Fibroblast of peridontal ligament (primary cell): ENCODE results near the gene TLX2.
A peak's percentile ranks its signal among the peaks of the same experiment; 100 is the strongest.

Source experiments
- DNase-seq: peaks from one replicate; pipeline ENCODE4 v3.0.0-alpha.2; 2010; ENCODE audit errors: extremely low read depth

TLX2 gene

DNA sequence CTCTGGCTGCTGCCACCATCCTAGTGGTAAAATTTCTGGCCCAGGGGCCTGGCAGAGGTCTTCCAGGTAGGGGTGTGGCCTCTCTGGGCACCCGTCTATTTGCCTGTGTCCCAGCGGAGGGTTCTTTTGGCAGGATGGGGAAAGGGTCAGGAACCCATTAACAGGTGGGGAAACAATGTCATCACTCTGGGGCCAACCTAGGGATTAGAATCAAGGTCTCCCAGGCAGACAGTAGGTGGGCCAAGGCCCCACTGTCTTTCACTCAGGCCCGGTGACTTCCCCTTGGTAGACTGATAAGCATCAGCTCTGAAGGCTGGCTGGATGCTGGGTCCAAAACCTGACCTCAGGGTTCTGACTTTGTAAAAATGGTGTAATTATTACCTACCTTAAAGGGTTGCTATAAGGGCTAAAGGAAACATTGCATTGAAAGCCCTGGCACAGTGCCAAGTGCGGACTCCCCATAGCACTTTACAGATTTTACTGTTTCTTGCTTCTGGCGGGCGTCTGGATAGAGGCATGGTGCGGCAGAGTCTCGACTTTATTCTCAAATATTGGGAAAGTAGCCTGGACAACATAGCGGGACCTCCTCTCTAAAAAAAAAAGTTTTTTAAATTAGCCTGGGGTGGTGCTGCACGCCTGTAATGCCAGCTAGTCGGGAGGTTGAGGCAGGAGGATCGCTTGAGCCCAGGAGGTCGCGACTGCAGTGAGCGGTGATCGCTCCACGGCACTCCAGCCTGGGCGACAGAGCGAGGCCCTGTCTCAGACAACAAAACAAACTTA lies 17.1 kb upstream of the TLX2 start:
- DNase-seq = no peak

DNA sequence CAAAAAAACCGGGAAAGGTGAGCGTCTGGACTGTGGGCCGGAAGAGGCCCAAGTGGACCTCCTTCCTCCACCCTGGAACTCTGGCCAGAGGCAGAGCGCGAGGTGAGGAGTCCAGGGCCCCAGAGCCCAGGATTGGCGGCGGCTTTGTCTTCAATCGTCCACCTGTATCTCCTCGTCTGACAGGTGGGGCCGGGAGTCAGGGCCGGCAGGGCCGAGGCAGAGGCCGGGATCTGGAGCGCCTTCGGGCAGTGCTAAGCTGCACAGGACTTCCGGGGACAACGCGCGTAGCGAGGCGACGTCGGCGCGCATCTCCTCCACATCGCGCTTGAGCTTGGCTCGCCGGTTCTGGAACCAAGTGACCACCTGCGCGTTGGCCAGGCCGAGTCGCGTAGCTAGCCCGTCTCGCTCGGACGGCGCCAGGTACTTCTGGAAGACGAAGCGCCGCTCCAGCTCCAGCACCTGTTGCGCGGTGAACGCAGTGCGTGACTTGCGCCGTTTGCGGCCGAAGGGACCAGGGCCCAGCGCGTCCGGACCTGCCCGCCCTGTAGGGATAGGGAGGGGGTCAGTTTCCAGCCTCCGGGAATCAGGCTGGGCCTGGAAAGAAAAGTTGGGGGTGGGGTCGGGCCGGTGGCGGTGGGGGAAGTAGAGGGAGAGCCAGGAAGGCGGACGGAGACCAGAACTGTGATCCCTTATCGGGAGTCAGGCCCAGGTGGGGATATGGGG lies 16.3 kb upstream of the TLX2 start:
- DNase-seq = no peak

DNA sequence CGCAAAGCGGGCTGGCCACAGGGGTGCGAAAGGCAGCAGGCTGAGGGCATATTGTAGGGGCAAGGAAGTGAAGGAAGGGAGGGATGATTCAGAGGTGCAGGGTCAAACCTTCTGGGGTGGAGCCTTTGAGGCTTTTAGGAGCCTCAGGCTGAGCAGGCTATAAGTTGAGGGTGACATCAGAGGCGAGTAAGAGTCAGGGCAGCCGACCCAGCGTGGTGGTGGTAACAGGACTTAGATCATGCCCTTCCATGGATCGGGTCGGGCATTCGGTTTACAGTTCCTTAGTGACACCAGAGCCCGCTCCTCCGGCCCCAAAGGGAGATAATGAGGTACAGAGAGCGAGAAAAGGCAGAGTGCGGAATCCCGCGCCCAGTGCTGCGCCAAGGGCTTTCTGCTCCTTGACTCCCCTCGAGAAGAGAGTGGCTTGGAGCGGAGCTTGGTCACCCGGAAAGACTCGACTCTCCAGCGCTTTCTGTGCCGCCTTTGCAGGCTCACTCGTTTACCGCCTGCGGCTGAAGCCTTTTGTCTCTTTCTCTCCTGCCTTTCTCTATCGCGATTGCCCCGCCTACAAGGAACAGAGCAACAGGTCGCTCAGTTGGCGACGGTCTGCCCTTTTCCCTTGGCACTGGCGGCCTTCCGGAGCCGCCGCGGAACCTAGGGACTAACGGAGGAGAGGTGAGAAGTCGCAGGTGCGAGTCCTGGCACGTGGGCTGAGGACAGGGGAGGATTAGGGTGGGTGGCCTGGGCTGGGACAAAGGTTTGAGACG lies 15.6 kb upstream of the TLX2 start:
- DNase-seq = peak; percentile 39

DNA sequence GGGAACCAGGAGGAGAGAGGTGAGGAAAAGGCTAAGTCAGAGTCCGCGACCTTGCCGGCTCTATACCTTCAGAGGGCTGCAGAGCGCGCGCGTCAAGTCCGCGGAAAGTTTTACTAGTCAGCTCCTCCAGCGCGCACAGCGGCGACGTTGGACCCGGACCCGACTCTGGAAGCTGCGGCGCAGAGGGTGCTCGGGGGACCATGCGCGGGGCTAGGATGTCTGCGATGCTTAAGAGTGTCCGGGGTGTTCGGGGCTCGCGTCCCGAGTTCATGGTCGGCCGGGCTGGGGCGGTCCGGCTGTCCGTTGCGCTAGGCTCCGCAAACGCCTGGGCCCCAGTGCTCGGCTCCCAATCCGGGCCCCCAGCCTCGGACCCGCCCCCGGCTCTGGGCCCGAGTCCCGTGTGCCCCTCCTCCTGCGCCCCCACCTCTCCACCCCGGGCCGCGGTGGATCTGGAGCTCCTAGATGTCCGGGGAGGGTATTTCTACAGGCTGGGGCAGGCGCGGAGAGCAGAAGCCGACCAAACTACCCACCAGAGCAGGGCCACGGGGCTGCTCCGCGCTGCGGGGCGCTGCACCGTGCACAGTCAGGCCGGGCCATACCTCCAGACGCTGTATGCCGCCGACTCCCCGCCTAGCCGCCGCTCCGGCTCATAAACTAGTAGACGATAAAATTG lies 14.8 kb upstream of the TLX2 start, which contains the start of gene LBX2:
Gene LBX2, minus strand, starts transcription at position 337 of the 673 bp plus-strand sequence. Its CDS starts 66 bp downstream, at position 271.
- DNase-seq = peak; percentile 30

DNA sequence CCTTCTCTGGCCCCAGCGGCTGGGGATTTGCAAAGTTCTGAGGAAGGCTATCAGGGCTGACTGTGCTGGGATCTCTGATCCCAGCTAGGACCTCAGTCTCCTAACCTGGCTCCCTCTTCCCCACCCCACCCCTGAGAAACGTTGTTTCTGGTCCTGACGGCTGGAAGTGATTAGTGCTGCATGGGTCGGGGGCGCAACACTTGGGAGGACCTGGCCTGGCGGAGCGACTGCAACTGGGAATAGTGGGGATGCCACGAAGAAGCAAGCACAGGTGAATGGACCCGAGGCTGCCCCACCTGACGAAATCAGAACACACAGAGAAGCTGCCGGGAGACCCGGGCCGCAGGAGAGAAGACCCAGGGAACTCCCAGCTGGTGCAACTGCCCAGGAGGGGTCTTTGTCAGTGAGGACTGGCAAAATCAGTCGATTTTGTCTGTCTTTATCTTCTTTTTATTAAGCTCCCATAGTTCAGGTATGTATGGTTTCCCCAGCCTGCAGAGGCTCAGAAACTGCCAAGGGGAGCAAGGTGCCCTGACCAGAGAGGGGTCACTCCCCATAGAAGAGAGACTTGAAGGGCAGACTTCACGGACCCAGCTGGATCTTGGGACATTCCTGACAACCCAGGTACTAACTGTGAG lies 14.2 kb upstream of the TLX2 start:
- DNase-seq = no peak

DNA sequence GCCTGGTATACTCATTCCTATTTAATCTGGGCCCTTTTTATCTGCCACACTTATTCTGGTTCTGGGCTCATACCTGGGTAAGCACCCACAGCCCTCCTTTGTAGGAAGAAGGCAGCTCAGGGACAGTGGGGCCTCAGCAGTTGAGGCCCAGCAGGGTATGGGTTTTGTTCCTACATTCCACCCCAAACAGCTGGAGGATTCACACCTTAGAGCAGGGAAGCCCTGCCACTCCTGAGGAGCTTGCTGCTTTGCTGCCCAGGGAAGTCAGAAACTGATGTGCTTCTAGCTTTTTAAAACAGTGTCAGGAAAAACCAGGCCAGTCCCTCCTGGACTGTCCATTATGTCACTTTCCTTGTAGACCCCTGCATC lies 13.7 kb upstream of the TLX2 start:
- DNase-seq = no peak

DNA sequence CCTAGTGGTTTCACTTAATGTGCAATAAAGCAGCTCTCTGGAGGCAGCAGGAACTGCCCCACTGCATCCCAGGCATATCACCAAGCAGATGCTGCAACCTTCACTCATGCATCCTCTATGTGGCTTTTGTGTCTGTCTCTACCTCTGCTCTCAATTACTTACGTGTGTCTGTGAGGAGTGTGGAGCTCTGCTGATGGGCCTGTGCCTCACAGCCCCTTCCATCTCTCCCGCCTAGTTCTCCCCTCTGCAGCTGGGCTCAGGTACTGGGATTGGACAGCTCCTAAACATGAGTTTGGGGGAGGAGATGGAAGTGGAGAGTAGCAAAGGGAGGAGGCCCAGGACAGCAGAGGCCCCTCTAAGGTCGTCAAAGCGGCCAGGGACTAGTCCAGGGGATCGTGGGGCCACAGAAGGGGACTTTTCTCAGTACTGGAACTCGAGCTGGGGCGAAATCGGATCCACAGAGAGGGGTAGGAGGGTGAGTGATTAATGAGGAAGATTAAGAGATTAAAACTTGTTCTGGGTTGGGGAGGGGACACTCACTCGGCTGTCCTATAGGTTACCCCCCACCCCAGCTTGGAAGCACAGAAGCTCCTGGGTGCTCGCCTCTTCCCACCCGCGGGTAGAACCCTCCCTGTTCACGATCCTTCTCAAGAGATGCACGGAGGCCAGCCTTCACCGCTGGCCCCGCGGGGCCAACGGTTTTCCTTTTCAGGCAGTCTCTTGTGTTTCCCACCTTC lies 12.7 kb upstream of the TLX2 start:
- DNase-seq = no peak

DNA sequence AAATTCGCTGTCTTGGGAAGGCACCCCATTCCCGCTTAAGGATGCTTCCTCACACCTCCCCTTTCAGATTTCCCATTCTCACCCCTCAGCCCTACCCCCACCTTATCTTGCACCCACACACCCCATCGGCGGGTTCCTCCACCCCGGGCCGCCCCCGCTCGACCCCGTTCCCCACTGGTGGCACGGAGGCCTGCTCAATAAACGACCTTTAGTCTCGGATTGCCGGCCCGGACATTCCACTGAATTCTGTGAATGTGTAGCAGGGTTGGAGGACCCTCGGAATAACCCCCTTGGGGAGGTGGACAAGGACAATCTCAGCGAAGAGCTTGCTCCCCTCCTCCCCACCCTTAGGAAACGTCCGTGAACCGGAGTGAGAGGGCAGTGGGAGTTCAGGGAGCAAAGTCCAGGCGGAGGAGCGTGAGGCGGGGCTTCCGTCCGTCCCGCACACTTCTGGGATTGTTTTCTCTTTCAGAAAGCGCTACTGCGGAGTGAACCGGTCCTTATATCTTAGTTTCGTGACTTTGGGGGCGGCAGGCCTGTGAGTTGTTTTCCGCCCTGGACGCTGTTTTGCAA lies 12.0 kb upstream of the TLX2 start:
- DNase-seq = no peak

DNA sequence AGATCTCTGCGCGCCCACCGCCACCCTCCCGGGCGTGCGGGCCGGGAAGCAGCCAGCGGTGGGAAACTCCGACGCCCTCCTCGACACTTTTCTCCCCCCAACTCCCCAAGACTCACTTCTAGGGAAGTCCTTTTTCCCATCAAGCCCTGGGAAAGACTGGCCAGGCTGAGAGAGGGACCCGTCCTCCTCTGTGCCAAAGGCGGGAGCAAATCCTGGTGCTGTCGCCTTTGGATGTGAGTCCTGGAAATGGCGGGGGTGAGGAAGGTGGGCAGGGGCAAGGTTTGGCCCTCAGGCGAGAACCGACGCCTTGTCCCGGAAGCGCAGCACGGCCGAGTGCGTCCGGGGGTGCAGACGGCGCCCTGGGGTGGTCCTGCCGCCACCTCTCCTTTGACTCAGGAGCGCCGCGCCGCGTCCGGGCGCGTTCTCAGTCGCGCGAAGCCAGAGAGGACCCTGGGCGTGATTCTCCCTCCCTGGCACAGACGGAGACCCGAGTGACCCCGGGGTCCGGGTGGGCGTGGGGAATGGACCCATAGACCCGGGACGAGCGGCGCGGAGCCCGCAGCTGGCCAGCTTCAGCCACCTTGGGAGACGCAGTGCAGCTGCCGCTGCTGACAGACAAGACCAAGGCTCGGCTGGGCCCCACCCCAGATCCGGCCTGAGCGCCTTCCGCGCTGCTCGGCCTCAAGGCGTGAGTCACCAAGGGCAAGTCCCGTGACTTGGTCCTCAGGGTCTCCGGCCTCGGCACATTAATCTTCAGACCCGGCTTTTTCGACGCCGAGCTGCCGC lies 11.3 kb upstream of the TLX2 start:
- DNase-seq = peak; percentile 71

DNA sequence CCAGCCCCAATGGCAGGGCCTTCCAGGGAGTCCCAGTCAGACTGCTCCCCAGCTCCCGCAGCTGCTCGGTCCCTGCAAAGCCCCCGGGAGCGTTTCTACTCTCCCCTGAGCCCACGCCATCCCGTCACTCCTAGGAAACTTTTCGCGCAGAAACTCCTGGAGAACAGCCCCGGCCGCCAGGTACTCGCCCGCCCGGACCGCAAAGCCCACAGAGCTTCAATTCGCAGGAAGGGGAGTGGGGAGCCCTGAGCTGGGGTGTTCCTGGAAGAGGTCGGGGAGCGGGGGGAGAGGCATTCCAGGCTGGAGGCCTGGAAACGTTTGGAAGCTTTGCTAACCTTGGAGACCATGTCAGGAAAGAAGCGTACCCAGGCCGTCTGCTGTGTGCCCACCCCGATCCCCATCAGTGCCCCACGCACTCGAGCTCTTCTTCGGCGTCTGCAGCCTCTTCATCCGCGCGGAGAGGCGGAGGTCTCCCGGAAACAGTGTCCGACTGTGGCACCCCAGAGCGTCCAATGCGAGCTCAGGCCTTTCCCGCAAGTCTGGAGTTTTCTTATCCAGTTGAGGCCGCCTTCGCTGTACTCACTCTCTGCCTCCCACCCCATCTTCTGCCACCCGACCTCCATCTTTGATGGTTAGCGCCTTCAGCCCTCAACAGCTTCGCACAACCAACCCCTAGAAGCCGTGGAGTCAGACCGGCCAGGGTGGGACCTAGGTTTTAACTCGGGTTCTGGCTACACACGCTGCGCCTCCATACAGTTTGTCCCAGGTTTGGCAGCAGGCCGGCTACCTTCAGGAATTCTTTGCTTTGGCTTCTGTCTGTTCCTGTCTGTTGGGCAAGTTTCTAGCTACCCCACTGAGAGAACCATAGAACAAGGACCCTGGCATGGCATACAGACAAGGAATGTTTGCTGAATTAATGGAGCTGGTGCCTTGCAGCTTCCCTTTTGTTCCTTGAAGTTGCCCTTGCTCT lies 10.5 kb upstream of the TLX2 start:
- DNase-seq = no peak

DNA sequence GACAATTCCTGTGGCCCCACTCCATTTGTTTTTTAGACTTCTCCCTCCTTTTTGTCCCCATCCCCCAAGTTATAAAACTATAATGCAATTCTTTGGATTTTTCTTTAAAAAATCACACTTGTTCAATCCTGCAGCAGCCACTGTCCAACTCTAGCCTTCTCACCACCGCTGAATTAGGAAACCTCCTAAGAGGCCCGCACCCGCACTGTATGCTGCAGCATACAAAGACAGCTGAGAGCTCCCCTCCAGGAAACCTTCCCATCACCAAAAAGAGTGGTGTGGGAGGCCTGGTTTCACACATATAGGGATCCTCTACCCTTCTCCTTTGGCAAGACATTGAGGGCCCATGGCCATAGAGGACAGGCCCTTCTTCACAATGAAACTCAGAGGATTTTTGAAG lies 9.7 kb upstream of the TLX2 start:
- no peak for DNase-seq

DNA sequence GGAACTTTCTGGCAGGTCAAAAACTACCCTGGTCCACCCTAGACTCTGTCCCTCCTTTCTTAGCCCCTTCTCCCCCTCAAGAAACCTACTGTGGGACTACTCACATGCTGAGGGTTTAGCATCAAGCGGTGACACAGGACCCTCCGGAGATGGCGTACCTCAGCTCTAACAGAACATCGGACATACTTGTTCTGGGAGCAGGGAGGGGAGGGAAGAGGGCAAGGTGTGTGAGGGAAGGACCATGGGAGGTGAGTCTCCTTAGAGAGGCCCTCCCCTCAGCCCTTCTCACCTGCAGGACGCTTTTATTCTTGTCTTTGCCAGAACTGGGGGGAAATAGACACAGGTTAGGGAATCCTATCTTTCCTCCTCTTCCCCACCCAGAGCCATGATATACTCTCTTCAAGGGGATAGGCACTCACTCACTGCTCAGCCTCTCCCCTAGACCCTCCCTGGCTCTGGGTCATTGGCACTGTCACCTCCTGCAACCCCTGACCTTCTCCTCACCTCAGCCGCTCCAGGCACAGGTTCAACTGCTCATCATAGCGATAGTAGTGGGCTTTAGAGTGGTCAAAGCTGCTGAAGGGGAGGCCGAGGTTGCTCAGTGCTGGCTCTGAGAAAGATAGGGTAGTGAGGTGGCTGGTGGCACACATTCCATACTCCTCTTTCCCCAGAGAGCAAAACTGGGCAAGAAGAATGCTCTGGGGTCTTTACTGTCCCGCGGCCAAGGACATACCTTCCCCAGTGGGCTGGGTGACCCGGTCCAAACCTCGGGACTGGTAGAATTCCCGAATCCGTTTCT lies 8.6 kb upstream of the TLX2 start:
- no peak for DNase-seq

DNA sequence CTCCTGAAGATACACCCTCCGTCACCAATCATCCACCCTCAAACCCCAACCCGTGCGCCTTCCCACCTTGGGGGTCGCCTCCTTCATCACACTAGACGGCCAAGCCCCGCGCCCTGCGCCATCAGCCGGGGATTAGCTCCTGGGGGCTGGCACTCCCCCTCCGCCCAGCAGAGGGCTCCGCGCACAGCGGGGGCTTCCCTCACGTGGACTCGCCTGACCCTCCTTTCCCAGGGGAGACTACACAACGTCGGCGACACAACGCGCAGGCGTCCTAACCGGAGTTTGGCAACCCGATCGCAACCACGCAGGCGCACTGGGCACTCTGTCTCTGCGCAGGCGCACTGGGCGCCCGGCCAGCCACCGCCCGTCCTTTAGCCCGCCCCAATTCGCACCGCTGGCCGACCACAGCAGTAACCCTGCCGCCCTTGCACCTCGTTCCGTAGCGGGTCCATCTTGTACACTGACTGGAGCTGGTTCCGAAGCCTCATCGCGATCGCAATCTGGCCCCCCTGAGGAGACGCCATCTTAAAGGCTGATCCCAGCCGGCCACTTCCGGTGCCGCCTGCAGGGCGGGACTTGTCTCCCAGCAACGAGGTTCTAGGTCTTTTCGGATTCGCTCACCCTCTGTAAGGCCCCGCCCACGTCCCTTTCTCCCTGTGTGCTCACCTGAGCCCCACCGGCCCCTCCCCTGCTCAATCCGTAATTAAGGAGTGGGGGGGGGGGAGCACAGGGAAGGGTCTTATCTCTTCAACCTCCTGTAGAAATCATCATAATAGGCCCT lies 6.9 kb upstream of the TLX2 start, which contains the start of gene PCGF1:
Gene PCGF1, minus strand, starts transcription at position 551 of the 781 bp plus-strand sequence. Its CDS starts 27 bp downstream, at position 524.
- peak; percentile 98 for DNase-seq

DNA sequence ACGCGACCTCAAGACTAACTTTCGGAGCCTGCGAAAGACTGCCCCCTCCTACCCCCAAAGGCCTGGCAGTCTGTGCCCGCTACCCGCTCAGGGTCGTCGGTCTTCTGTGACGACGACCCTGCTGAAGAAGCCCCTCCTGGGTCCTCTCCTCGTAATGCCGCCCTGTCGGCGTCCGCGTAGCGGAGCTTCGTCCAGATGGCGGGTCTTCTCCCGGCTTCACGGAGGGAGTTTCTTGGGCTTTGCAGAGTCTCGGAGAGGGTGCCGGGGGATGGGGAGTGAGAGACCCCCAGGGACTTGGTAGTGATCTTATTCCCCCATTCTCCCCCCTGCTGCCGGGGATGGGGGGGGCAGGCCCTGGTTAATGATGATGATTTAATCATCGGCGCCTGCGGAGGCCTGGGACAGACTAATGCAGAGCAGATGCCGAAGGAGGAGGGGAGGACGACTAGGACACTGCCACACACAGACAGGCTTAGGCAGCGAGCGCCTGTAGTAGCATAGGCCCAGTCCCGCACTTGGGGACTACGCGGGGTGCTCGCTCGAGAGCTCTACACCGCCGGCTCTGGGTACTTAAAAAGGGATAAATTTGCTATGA lies 6.2 kb upstream of the TLX2 start:
- DNase-seq = peak; percentile 62

DNA sequence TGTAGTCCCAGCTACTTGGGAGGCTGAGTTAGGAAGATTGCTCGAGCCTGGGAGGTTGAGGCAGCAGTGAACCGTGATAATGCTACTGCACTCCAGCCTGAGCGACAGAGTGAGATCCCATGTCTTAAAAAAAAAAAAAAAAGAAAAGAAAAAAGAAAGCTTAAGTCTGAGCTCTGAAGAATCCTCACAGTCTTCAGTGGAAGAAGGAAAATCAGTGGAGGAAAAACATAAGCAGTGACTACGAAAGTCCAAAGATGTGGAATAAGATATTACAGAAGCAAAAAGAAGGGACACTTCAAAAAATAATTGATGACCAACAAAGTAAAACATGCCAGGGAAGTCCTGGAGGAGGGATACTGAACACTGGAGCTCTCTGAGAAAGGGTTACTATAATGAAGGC lies 4.0 kb upstream of the TLX2 start:
- no peak for DNase-seq
